VCaP (cell line): Measurements from ENCODE around the gene HBZ.
"Not testable (repeated sequence)": the region's sequence is repeated elsewhere in the genome, so short reads cannot be mapped to it uniquely, and the experiment has no call there.

Experiments
- H3K27ac ChIP-seq: fragments of 450-650 bp; 2 replicates; pipeline ENCODE4 v1.5.1; 2017
- CTCF ChIP-seq: fragments of 450-650 bp; conservative IDR thresholded peaks from 2 replicates; pipeline ENCODE4 v1.5.1; 2017; ENCODE audit warnings: mild to moderate bottlenecking, moderate library complexity

Gene HBZ

DNA sequence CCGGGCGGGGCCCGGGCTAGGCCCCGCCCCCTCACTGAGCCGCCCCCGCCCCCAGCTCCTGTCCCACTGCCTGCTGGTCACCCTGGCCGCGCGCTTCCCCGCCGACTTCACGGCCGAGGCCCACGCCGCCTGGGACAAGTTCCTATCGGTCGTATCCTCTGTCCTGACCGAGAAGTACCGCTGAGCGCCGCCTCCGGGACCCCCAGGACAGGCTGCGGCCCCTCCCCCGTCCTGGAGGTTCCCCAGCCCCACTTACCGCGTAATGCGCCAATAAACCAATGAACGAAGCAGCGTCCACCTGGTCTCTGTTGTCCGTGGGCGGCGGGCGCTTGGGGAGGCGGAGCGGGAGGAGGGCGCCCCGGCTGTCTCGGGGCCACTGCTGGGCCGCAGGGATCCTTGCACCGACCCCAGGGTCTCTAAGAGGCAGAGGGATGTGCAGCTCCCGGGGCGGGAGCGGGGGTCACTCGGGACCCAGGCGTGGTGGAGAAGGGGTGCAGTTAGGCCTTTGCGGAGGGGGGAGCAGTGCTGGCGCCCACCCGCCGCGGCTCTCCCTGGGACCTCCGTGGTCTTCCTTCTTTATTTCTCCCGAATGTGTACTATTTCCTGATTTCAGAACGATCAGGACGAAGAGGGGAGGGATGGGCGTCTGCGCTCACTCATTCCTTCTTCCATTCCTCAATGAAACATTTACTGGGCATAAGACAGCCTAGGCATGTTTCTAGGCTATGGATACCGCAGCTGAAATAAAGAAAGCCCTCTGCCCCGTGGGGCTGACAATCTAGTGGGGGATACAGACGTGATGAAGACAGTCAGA lies 2.0 kb downstream of the HBZ start:
- no peak for TF ChIP-seq CTCF
- peak overlapping the region; percentile 24; the same call in 1 of the 2 replicates for H3K27ac ChIP-seq

DNA sequence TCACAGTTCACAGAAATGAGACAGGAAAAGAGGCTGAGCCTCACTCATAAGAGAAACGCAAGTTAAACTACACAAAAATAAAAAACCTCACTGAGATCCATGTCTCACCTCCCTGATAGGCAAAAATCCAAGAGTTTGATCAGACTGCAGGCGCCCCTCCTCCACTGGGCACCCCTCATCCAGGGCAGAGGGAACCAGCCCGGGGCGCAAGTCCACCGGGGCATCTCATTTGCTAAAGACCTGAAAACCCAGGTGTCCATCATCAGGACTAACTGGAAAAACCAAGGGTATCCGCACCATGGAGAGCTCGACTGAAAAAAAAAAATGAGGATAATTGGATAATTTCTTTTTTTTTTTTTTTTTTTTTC lies 2.6 kb downstream of the HBZ start:
- peak overlapping the region; percentile 24; the same call in 1 of the 2 replicates for H3K27ac ChIP-seq
- no peak for TF ChIP-seq CTCF

- TF ChIP-seq CTCF = no peak
- no peak overlapping the region for H3K27ac ChIP-seq
Observed at GRCh38 chr16:159136-159849, 6.8 kb downstream of the HBZ start.

GRCh38 chr16:160242-160641 lies 7.8 kb downstream of the HBZ start:
- H3K27ac ChIP-seq = not testable (repeated sequence)

DNA sequence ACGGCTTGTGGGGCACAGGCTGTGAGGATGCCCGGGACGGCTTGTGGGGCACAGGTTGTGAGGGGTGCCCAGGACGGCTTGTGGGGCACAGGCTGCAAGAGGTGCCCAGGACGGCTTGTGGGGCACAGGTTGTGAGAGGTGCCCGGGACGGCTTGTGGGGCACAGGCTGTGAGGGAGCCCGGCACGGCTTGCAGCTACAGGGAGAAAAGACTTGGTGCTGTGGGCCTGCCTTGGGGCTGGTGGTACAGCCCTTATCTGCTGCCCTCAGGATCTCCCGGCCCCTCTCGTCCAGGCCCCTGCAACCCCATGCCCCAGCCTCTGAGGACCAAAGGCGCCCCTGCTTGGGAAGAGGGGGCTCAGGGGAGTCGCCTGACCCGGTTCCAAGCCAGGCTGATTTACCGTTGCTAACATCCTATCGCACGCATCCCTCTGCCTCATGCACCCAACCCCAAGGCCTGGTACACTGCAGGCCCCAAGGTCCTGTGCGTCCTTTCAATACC lies 8.3 kb downstream of the HBZ start:
- no peak overlapping the region for H3K27ac ChIP-seq
- no peak for TF ChIP-seq CTCF

DNA sequence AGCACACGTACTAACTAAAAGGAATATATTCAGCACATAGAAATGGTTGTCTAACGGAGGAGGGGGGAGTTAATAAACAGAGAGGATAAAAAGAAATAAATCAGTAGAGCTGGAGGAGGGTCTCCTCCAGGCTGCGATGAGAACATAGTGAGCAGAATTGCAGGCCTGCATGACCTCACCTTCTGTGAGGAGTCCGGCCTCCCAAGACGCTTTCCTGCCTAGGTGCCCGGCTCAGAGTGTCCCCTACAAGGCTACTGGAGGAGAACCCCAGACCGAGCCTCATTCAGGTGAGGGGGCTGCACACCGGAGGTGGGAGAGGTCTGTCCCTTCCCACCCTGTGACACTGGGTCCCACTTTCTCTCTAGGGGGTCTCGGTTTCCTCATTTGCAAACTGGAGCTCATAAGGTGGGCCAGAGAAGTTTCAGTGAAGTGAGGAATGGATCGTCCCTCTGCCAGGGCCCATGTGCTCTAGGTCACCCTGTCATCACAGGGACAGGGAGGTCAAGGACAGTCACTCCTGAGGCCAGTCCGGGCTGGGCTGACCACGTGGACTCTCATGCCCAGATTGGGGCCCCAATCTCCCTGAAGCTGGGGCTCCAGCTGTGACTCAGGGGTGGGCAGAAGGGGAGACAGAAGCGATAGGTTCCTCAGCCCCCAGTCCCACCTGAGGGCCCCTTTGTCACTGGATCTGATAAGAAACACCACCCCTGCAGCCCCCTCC lies 10.0 kb downstream of the HBZ start:
- no peak for TF ChIP-seq CTCF
- H3K27ac ChIP-seq = no peak overlapping the region

- H3K27ac ChIP-seq = not testable (repeated sequence)
Observed at GRCh38 chr16:163139-163538, 10.7 kb downstream of the HBZ start.

DNA sequence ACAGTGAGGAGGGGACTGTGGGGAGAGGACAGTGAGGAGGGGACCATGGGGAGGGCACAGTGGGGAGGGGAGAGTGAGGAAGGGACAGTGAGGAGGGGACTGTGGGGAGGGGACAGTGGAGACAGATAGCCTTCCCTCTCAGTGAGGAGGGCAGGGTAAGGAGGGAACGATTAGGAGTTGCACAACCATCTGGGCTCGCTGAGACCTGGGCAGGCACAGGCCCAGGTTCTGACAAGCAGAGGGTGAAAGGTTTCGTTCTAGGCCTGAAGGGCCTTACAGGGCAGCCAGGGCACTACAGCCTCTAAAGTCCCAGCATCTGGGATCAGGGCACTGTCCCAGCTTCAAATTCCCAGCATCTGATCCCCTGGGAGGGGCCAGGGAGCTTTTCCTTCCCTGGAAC lies 11.3 kb downstream of the HBZ start:
- H3K27ac ChIP-seq = not testable (repeated sequence)

DNA sequence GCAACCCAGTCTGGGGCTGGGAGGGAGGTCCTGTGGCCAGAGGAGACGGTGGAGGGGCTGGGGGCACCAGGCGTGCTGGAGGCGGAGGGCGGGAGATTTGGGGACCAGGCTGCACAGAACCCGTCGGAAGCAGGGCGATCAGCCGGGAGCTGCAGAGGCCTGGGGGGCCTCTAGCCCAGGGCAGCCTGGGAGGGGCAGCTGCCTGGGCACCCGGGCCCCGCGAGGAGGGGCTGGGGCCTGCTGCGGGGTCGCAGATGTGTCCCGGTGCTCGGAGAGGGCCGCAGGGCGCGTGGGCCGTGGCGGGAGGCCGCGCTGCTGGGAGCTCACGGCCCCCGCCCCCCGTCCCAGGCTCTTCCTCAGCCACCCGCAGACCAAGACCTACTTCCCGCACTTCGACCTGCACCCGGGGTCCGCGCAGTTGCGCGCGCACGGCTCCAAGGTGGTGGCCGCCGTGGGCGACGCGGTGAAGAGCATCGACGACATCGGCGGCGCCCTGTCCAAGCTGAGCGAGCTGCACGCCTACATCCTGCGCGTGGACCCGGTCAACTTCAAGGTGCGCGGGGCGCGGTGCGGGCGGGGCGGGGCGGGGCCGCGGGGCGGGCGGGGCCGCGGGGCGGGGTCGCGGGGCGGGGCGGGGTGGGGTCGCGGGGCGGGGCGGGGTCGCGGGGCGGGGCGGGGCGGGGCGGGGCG lies 11.8 kb downstream of the HBZ start:
- H3K27ac ChIP-seq = not testable (repeated sequence)
